Stimulated activated CD4-positive, alpha-beta T cell treated with anti-CD3 and anti-CD28 coated beads, Interleukin-12 subunit alpha, Interleukin-12 subunit beta, amount 100 ng/mL, for 48 hours (primary cell): ENCODE measurements around the gene EDNRA.

Experiments
- DNase-seq, 3 donors: peaks; one replicate each; pipeline ENCODE4 v3.0.0-alpha.2; 2020; ENCODE audit warnings: low read depth in 2 of 3, low spot score in 1 of 3

EDNRA gene

DNA sequence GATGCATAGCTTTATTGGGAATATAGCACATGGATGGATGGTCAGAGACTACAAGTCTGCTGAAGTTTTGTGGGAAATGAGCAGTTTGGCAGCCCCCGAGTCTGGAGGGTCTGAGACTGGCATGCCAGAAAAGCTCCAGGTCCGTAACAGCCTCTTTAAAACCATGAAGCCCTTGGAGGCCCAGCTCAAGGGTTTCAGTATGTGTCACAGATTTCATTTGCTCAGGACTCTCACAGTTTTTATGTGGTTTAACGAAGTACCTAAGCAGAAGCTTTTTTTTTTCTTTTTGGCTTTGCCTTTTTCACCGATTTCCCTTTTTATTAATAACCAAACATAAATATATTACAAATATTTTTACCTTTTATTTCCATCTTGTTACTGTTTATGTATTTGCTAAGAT is 105.7 kb downstream of the EDNRA start:
- no peak for DNase-seq

DNA sequence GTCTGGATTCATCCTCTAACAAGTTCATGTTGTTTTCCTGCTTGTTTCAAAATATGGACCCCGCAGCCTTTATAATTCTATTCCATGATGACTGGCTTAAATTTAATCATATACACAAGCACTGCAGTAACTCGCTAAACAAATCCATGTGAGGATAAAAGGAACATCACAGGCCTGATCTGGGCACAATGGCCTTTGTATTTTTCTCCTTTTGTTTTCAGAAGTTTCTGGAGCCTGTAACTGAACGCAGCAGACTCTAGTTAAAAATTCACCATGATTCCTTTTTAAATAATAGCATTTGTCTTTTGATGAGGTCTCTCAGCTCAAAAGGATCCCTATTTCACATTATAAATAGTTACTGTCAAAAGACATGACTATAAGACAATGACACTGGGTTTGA is 106.1 kb downstream of the EDNRA start:
- no peak for DNase-seq

GRCh38 chr4:147589586-147589985 is 108.7 kb downstream of the EDNRA start:
- DNase-seq = no peak

GRCh38 chr4:147590249-147590920 is 109.5 kb downstream of the EDNRA start:
- peak; percentile 12 to 48 (median 34) for DNase-seq

GRCh38 chr4:147591106-147591505 is 110.2 kb downstream of the EDNRA start:
- no peak for DNase-seq

GRCh38 chr4:147594107-147594506 is 113.2 kb downstream of the EDNRA start:
- DNase-seq = no peak
